C4-2B (cell line): ENCODE data around the gene ADAMTS16.

Experiments used
- H3K27ac ChIP-seq: fragments of 450-650 bp; 2 replicates; pipeline ENCODE4 v1.5.1; 2017
- CTCF ChIP-seq: fragments of 450-650 bp; conservative IDR thresholded peaks from 2 replicates; pipeline ENCODE4 v1.5.1; 2017; ENCODE audit warnings: mild to moderate bottlenecking
- ZFX ChIP-seq: fragments of 450-650 bp; IDR thresholded peaks from 2 replicates; pipeline ENCODE4 v1.6.1; 2017

The ADAMTS16 gene

GRCh38 chr5:5348135-5348534, 208.0 kb downstream of the ADAMTS16 start:
- no peak overlapping the region for H3K27ac ChIP-seq
- no peak for TF ChIP-seq CTCF
- no peak for TF ChIP-seq ZFX

- TF ChIP-seq ZFX (no peak), CTCF (no peak)
- no peak overlapping the region for H3K27ac ChIP-seq
Observed at GRCh38 chr5:5348576-5348975, 208.4 kb downstream of the ADAMTS16 start.

- H3K27ac ChIP-seq, result no peak overlapping the region
- TF ChIP-seq ZFX, result no peak
- TF ChIP-seq CTCF, result no peak
Observed at GRCh38 chr5:5350101-5350500, 210.0 kb downstream of the ADAMTS16 start.

- no peak overlapping the region for H3K27ac ChIP-seq
Observed at GRCh38 chr5:5351288-5351979, 211.3 kb downstream of the ADAMTS16 start.

GRCh38 chr5:5352675-5353074, 212.5 kb downstream of the ADAMTS16 start:
- no peak for TF ChIP-seq CTCF
- TF ChIP-seq ZFX, result no peak
- no peak overlapping the region for H3K27ac ChIP-seq

More at GRCh38 chr5:5351288-5351979, 211.3 kb downstream of the ADAMTS16 start:
- TF ChIP-seq ZFX (no peak), CTCF (no peak)

- no peak overlapping the region for H3K27ac ChIP-seq
- TF ChIP-seq CTCF (no peak), ZFX (no peak)
Observed at GRCh38 chr5:5353681-5354080, 213.6 kb downstream of the ADAMTS16 start.

GRCh38 chr5:5356765-5357164, 216.6 kb downstream of the ADAMTS16 start:
- TF ChIP-seq CTCF, result no peak
- no peak for TF ChIP-seq ZFX
- no peak overlapping the region for H3K27ac ChIP-seq
